Measurements from ENCODE around the gene VPS4A.

The VPS4A gene

DNA sequence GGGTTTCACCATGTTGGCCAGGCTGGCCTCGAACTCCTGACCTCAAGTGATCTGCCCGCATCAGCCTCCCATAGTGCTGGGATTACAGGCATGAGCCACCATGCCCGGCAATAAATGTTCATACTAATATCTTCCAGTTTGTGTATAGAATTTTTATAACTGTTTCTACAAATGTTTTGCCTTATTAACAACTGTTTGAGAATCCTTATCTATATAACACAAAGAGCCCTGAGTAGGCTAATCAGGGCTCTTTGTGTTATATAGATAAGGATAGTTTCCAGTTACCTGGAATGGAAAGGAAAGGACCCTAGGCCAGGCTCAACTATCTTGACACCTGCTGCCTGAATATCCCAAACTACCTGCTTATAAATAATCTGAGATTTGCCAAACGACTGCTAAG is 57.7 kb downstream of the VPS4A start:
- DNase-seq, result no peak

- no peak for DNase-seq
Observed at GRCh38 chr16:69371564-69371963, 60.4 kb downstream of the VPS4A start.

GRCh38 chr16:69373019-69373418 is 61.9 kb downstream of the VPS4A start:
- no peak for DNase-seq
